Frontal cortex (tissue), 4 donors: ENCODE measurements around the gene ABCG4. TPM values are rescaled to one million over a fixed set of nuclear protein-coding genes. Genes with fewer than 3 reads are reported as not detected.
A peak's percentile ranks its signal among the peaks of the same experiment; 100 is the strongest.
"Not testable (repeated sequence)": the region's sequence is repeated elsewhere in the genome, so short reads cannot be mapped to it uniquely, and the experiment has no call there.

Source experiments
- DNase-seq, 2 donors: peaks; one replicate each; pipeline ENCODE4 v3.0.0; 2012; ENCODE audit warnings: low spot score in 2 of 2
- FAIRE-seq: peaks from 2 replicates; lab custom pipeline; 2012; peaks lifted over from hg19 to GRCh38; lab: Jason Lieb, UNC
- total RNA-seq: library from RNA; depleted of rRNA; stranded (reverse); fragments of >200 nt; gene quantifications from one replicate; pipeline ENCODE4 v1.2.3, GENCODE V29; 2014
- donor health status: control.
- donor health status: control.
- donor health status: control.

The ABCG4 gene
- total RNA-seq, 1 donor from 2014 or later = 2.0 TPM

DNA sequence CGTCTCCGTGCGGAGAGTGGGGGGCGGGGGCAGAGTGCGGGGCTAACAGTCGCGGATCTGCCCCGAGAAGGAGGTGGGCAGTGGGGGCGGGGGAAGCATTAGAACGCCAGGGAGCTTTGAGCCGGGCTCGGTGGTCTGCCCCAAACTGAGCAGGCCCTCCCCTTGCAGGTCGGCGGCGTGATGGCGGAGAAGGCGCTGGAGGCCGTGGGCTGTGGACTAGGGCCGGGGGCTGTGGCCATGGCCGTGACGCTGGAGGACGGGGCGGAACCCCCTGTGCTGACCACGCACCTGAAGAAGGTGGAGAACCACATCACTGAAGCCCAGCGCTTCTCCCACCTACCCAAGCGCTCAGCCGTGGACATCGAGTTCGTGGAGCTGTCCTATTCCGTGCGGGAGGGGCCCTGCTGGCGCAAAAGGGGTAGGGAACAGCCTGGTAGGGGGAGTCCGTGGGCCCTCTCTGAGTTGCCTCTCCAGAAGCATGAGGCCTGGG lies 979 bp downstream of the ABCG4 start:
- no peak for DNase-seq
- no peak for FAIRE-seq

DNA sequence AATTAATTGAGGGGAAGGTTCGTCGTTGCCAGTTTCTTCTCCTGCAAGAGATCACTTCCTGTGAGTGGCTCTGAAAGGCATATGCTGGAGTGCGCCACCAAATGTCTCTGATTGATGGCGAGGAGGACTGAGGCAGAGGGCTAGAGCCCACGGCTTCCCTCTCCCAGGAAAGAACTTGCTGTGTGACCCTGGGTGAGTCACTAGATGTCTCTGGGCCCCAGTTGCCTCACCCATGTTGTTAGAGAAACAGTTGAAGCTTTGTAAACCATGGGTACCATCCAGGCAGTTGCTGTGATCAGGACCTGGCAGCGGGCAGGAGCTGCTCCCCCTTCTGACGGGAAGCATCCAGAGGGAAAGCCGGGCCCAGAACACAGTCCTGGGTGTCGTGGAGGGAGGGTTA lies 3.2 kb downstream of the ABCG4 start:
- DNase-seq (no peak), FAIRE-seq (no peak)

DNA sequence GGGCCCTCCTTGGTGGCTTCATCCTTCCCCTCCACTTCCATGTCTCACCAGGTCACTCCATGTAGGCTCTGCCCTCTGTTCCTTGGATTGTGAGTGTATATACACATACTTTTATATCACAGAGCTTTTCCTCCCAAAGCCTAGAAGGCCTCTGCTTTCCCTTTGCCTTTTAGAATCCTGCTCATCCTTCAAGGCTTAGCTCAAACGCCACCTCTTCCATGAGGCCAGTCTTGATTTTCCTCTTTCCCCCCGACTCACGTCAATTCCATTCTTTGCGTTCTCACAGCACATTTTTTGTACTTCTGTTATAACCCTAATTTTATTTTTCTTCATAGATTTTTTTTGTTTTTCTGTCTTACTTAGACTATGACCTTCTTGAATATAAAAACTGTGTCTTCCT lies 3.8 kb downstream of the ABCG4 start:
- DNase-seq (no peak), FAIRE-seq (no peak)

DNA sequence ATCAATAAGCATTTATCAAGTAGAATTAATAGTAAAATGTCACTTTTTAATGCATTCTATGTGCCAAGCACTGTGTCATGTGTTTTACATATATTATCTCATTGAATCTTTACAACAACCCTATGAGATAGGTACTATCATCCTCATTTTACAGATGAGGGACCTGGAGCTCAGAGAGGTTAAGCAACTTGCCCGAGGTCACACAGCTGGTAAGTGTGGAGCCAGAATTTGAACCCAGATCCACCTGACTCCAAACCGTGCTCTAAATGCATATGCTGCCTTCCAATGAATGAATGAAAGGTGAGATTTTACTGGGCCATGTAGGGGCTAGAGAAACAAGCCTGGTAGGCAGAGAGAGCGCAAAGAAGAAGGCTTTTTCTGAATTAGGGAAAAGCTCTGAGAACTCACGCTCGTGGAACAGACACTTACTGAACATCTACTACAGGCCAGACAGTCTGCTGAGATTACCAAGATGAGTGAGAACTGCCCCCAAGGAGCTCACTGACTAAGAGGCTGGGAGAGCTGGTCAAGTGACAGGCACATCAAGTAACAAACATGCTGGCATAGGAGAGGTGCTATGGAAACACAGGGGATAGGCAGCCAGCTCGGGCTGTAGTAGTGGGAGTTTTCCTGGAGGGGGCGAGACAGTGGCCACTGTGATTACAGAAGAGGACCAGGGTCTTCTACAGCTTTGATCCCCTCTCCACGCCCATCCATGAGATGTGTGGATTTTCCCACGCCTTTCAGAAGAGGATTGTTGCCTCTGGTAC lies 4.4 kb downstream of the ABCG4 start:
- no peak for DNase-seq
- FAIRE-seq = no peak

DNA sequence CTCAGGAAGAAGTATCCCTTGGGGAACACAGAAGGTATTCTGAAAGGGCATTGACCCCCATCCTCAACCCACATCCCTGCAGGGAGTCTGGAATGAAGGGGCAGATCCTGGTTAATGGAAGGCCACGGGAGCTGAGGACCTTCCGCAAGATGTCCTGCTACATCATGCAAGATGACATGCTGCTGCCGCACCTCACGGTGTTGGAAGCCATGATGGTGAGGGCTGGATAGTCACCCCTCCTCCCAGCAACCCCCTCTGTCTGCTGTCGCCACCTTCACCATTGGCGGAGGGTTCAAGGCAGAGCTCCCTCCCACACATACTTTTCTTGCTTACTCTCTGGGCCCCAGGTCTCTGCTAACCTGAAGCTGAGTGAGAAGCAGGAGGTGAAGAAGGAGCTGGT lies 5.3 kb downstream of the ABCG4 start:
- no peak for FAIRE-seq
- no peak for DNase-seq

DNA sequence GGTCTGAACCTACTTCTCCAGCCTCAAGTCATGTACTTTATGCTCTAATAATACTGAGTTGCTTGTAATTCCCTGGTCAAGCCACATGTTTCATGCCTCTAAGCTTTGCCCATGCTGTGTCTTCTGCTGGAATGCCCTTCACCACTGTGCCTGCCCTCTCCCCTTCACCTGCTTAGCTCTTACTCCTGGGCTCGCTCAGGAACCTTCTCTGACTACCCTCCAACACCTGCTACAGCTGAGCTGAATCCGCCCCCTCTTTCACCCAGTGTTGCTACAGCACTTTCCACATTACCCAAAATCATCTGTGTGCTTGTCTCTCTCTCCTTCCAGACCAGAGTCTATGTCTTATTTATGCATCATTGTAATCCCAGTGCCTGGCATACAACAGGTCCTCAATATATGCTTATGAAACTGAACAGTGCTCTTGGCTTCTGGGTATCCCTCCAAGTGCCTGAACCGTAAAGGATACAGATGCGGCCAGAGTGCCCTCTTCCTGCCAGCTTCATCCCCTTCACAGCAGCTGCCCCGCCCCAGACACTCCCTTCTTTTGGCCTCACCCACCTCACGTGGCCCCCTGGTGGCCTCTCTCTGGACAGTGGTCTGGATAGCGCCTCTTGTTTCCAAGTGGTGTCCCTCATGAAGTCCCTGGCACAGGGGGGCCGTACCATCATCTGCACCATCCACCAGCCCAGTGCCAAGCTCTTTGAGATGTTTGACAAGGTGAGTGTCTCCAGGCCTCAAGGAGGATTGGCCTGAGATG lies 7.1 kb downstream of the ABCG4 start:
- FAIRE-seq (no peak), DNase-seq (no peak)

DNA sequence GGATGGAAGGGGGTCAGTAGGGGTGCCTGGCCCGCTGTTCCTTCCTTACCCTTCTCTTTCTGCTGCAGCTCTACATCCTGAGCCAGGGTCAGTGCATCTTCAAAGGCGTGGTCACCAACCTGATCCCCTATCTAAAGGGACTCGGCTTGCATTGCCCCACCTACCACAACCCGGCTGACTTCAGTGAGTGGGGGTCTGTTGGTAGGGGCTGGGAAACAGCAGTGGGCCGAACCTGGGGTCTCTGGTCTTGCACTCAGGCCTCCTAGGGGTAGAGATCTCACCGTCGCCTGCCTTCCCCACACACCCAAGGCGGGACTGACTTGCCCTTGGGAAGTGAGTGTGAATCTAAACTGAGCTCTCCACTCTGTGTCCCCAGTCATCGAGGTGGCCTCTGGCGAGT lies 7.6 kb downstream of the ABCG4 start:
- no peak for FAIRE-seq
- no peak for DNase-seq

DNA sequence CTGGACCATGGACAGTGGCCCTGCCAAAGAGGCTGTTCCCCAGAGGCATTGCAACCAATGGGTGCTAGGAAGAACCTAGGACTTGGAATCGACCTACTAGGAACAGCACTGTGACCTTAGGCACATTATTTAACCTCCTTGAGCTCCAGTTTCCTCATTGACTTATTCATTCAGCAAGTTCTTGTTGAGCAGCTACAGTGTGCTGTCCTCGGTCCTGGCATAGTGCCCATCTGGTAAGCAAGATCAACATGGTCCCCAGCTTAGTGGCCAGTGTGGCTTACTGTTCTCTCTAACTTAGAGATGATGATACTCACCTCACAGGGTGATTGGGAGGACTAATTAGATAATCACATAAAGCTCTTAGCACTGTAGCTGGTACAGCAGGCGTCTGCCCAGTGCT lies 8.2 kb downstream of the ABCG4 start:
- FAIRE-seq (no peak), DNase-seq (no peak)

DNA sequence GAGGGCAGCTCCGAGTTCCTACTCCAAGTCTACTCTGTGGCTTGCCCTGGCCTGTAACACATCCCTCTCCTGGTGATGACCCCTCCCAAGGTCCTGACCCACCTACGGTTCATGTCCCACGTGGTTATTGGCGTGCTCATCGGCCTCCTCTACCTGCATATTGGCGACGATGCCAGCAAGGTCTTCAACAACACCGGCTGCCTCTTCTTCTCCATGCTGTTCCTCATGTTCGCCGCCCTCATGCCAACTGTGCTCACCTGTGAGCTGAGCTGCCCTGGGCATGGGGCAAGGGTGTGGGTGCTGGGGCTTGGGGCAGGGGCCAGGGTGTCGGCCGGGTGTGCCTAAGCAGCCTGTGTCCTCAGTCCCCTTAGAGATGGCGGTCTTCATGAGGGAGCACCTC lies 9.6 kb downstream of the ABCG4 start:
- no peak for FAIRE-seq
- DNase-seq = no peak

DNA sequence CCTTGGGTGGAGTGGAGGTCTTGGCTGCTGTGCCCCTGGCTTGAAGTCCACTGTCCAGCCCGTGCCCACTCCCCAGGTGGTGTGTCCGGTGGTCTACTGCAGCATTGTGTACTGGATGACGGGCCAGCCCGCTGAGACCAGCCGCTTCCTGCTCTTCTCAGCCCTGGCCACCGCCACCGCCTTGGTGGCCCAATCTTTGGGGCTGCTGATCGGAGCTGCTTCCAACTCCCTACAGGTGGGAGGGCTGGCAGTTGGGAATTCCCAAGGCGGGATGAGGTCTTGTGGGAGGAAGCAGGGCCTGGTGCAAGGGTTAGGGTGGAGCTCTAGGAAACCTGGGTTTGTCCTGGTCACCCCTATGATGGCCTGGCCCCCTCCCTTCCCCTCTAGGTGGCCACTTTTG lies 11.3 kb downstream of the ABCG4 start:
- no peak for FAIRE-seq
- DNase-seq = no peak

DNA sequence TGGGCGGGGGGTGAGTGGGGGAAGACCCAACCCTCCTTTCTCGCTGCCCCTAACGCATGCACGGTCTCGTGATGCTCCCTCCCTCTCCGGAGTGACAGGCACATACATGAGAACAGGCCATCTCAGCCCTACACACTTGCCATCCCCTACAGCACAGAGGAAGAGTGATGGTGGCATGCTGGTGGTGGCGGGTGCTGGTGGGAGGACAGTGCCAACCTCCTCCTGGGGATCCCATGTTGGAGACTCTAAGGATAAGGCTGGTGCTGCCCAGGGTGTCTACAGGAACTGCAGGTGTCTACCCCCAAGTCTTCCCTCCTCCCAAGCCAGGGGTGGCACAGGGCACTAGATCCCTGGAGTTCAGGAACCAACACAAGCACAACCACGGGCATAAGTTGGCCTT lies 13.0 kb downstream of the ABCG4 start:
- no peak for DNase-seq
- no peak for FAIRE-seq

DNA sequence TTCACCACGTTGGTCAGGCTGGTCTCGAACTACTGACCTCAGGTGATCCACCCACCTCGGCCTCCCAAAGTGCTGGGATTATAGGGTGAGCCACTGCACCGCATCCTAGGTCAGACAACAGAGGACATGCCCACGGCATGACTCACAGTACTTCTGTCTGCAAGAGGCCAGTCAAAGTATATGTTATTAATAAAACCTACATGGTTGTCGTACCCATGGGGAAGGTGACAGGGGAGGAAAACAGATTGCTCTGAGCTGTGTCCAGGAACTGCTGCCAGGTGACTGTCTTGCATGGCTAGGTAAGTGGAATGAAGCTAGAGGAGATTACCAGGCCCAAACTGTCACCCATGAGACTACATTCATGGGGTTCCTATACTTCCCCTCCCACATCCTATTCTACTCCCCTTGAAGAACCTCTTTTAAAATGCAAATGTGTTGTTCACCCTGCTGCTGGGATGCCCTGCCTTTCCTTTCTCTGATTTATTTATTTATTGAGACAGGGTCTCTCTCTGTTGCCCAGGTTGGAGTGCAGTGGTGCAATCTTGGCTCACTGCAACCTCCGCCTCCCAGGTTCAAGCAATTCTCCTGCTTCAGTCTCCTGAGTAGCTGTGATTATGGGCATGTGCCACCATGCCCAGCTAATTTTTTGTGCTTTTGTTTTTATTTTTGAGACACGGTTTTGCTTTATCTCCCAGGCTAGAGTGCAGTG lies 17.7 kb downstream of the ABCG4 start:
- FAIRE-seq = no peak

DNA sequence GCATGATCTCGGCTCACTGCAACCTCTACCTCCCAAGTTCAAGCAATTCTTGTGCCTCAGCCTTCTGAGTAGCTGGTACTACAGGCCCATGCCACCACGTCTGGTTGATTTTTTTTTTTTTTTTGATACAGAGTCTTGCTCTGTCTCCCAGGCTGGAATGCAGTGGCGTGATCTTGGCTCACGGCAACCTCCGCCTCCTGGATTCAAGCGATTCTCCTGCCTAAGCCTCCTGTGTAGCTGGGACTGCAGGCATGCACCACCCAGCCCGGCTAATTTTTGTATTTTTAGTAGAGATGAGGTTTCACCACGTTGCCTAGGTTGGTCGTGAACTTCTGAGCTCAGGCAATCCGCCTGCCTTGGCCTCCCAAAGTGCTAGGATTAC lies 18.2 kb downstream of the ABCG4 start:
- FAIRE-seq, DNase-seq: not testable (repeated sequence)

More for the DNA sequence above, 17.7 kb downstream of the ABCG4 start:
- DNase-seq = no peak

DNA sequence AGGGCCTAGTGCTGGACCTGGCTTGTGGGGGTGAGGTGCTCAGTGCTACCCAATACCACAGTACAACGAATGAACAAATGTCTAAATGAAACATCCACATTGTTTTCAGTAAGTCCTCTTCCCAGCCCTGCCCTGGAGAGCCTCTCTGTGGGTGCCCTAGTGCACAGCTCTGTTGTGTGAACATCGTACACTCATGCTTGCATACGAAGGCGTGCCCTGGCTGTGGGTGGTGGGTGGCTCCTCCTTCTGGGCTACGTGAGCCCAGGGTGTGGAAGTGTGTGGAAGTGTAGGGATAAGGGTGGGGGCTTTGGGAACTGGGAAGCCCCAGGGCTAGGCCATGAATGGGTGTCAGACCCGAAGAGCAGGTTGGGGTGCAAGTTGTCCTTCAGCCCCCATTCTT lies 19.1 kb downstream of the ABCG4 start:
- no peak for FAIRE-seq

DNA sequence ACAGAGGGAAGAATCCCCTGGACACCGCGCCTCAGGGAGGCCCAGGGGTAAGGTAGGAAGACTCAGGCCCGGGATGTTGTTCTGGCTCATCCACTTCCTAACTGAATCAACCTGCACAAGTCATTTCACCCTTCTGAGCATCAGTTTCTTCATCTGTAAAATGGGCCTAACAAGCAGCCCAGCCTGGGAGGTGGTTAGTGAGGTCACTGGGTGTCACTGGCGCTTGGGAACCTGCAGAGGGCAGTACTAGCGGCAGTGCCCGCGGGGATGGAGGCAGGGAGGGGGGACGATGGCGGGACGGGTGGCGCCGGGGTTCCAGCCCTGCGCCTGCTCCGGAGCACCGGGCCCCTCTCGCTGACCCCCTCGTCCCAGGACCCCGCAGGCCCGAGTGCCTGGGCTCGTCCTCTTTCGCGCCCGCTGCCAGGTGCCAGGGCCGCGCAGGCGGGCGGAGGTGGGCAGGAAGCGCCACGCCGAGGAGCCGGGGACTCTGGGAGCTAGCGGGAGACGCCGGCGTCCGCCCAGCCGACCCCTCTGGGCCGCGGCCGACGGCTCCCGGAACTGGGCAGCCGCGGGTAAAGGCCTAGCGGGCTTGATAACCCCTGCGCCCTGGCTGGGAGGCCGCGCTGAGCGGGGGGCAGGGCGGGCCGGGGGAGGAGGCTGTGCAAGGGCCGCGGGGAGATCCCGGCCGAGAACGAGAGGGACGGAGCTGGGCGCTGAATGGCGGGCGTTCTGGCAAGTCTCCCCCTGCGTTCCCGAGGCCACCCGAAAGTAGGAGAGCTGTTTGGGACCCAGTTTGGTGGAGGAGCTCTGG lies 19.8 kb downstream of the ABCG4 start, which contains the start of gene NLRX1:
Gene NLRX1 (plus strand): TSS at position 255 of the 811 bp plus-strand sequence. CDS start 2,679 bp downstream, outside the sequence.
- peak; percentile 80 to 93 for DNase-seq
- no peak for FAIRE-seq

More for the DNA sequence above, 19.1 kb downstream of the ABCG4 start:
- DNase-seq = no peak

DNA sequence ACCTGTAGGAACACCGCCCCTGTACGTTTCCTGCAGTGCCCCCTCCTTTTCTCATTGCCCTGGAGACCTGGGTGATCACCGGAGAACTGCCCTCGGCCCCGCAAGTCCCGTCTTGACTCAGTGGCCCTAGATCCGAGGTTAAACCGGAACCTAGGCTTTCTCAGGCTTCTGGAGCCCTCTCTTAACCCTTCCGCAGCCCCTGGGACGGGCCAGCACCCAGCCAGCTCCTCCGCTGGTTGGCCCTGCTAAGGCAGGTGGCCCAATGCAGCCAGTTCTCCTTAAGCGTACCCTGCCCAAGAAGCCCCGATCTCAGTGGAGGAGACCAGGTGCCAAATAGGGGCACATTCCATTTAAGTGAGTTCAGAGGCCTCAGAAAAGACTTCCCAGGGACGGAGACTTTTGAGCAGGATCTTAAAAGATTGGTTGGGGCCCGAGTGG lies 20.4 kb downstream of the ABCG4 start:
- FAIRE-seq (no peak), DNase-seq (peak in 1 of 2 donors; percentile 43)

DNA sequence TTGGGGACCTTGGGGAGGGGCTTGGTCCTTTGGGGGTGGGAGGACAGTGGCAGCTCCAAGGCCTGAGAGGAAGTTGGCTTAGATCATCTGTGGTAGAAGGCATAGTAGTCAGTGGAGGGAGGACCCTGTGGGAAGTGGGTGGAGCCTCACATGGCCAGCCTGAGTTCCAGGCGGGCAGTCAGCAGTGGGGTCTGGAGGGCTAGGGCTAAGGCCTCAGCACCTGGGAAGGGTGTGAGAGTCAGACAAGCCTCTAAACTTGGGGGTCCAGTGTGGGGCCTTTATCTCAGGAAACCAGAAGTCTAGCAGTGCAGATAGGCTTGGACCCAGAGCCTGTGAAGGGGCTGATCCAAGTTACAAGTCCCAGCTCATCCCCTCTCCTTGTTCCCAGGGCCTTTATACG lies 23.7 kb downstream of the ABCG4 start:
- DNase-seq (no peak), FAIRE-seq (no peak)

DNA sequence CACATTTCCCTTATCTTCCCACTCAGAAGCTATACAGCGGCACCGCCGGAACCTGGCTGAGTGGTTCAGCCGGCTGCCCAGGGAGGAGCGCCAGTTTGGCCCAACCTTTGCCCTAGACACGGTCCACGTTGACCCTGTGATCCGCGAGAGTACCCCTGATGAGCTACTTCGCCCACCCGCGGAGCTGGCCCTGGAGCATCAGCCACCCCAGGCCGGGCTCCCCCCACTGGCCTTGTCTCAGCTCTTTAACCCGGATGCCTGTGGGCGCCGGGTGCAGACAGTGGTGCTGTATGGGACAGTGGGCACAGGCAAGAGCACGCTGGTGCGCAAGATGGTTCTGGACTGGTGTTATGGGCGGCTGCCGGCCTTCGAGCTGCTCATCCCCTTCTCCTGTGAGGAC lies 24.6 kb downstream of the ABCG4 start:
- no peak for FAIRE-seq
- DNase-seq = no peak

DNA sequence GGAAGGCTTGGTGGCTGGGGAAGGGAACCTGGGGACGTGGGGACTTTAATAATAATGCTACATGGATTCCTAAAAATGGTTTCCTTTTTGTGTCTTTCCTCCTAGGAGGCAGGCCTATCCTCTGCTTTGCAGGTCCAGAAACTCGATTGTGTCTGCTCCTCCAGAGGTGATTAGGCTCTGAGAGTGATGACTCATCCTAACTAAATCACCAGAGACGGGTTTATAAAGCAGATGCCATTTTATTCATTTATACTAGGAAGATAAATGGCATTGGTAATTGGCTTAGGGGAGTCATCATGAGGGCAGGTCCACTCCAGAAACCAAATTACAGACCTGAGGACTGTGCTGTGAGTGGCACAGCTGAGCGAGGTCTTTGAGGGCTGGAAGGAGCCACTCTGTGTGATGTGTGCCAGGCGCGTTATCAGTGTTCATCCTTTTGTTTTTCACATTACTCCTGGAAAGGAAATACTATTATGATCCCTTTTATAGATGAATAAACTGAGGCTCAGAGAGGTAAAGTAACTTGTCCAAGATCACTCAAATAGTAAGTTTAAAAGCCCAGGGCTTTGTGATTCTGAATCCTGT lies 26.7 kb downstream of the ABCG4 start:
- FAIRE-seq (no peak), DNase-seq (no peak)
